Left renal pelvis (tissue), 4 donors: ENCODE measurements around the gene SFXN4. TPM values are rescaled to one million over a fixed set of nuclear protein-coding genes. Genes with fewer than 3 reads are reported as not detected.
A peak's percentile ranks its signal among the peaks of the same experiment; 100 is the strongest.
"Not testable (repeated sequence)": the region's sequence is repeated elsewhere in the genome, so short reads cannot be mapped to it uniquely, and the experiment has no call there.

Experiments used
- DNase-seq, 4 donors: peaks; one replicate each; pipeline ENCODE4 v3.0.0-alpha.2; 2013; ENCODE audit warnings: low read depth in 4 of 4, low spot score in 3 of 4
- polyA plus RNA-seq, 4 donors: library from polyadenylated mRNA; unstranded; fragments of 120-200 nt; gene quantifications; one replicate each; pipeline ENCODE4 v1.2.1, GENCODE V29; 2013; ENCODE audit not compliant: insufficient read length in 4 of 4

The SFXN4 gene
- polyA plus RNA-seq, 4 donors, result 14.7 to 31.1 (median 27.4) TPM

GRCh38 chr10:119190954-119191785 lies 25.7 kb upstream of the SFXN4 start:
- no peak for DNase-seq

- DNase-seq, result no peak
Measured at GRCh38 chr10:119190353-119190752, 24.8 kb upstream of the SFXN4 start.

- no peak for DNase-seq
Measured at GRCh38 chr10:119189811-119190282, 24.3 kb upstream of the SFXN4 start.

GRCh38 chr10:119183664-119184412 lies 18.3 kb upstream of the SFXN4 start:
- DNase-seq, result no peak

- not testable (repeated sequence) for DNase-seq
Measured at GRCh38 chr10:119180850-119181400, 15.4 kb upstream of the SFXN4 start.

- peak; percentile 79 to 86 (median 80) for DNase-seq
Measured at GRCh38 chr10:119178372-119179119, 13.0 kb upstream of the SFXN4 start, which contains the start of gene PRDX3. PRDX3 (minus strand) TSS chr10:119178812; CDS start chr10:119178790, 22 bp downstream.

DNA sequence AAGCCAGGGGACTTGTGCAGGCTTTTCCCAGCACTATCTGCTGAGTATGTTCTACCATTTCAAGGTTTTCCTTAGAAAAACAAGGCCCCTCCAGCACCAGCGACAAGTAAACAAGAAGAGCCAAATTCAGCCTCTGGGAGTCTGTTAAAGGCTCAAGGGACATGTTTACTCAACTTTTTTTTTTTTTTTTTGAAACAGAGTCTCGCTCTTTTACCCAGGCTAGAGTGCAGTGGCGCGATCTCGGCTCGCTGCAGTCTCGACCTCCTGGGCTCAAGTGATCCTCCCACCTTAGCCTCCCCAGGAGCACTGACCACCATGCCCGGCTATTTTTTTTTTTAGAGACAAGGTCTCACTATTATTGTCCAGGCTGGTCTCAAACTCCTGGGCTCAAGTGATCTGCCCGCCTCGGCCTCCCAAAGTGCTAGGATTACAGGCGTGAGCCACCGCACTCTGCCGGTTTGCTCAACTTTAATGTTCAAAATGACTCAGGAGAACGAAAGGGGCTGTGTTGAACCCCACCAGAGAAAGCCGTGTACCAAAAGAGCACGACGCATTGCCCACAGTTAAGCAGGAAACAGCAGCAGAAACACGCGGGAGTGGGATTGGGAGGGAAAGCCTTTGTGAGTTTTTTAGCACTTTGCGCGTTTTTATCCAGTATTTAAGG lies 12.3 kb upstream of the SFXN4 start:
- DNase-seq, result peak in 1 of 4 donors; percentile 14

- no peak for DNase-seq
Measured at GRCh38 chr10:119176166-119176565, 10.7 kb upstream of the SFXN4 start.

DNA sequence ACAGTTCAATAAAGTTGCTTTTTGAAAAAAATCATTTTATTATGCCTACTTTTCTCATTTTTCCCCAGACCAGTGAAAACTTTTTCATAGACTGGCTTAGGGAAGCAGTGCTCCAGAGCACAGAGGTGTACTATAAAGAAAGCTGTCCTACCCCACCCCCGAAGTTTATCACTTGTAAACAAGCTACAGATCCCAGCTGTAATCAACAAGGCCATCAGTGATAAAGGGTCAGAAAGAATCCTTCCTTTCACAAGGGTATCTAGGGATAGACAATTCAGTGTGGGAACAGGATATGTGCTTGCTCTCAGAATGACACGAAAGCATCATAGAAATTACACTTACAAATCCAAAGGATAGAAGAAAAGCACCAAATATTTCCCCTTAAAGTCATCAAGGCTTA lies 8.6 kb upstream of the SFXN4 start:
- DNase-seq, result no peak

DNA sequence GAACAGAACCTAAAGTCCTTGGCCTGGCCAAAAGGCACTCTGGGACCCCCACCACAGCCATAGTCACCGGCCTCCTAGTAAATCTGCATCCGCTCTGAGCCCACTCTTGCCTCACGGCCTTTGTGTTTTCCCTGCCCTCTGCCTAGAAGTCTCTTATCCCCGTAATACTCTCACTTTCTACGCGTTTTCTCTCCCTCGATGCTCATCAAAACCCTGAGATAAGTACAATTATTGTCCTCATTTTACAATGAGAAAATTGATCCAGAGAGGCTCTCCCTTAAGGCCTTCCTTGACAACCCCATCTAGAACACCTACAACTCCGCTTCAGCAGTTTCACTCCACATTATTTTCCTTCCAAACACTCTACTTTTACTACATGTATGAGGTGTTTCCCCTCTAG lies 1.5 kb upstream of the SFXN4 start:
- DNase-seq, result no peak

- DNase-seq, result no peak
Measured at GRCh38 chr10:119166564-119166963, 1.1 kb upstream of the SFXN4 start.

DNA sequence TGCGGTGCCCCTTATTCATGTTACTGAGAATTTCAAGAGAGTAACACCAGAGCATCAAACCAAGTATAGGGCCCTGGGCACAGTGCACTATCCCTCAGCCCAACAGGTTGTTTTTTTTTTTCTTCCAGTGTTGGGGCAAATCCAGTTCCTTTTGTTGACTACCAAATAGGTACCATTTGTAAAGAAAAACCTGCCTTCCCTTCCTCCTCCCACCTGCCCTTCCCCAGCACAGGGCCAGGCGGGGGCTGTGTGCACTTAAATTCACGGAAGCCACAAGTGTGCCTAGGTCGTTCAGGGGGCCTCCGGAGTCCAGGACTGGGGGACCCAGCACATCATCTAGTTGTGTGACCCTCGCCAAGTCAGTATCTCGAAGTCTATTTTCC lies 595 bp upstream of the SFXN4 start:
- DNase-seq, result no peak

- no peak for DNase-seq
Measured at GRCh38 chr10:119162452-119163092, 2.9 kb downstream of the SFXN4 start.

DNA sequence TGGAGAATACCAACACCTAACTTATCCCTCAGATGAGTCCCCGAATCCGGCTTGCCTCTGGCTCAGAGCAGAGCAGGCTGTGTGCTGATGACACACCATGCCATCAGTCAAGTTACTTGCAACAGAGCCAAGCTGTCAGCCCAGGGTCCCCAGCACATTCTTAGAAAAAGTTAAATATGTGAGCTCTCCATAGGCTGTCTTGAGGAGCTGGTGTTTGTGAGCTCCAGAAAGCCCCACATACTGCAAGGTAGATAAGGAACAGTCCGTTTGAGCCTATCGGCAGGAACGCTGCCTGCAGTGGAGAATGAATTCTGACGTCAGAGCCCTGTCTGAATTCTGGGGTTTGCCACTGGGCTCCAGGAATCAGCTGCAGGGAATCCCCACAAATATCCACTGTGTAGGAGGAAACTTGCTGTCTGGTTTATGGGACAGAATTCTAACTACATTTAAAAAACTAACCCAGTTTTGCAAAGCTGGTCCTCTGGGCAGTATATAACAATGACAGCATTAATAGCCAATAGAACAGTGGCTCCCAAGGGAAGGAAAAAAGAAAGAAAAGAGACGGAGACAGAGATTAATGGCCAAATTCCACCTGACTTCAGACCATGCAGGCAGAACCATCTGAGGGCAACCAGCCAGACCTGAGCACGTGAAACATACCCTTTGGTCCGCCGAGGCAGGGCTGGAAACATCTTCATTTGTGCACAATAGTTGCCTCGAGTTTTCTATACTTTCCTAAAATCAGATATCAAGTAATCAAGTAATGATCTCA lies 3.6 kb downstream of the SFXN4 start:
- DNase-seq, result no peak

DNA sequence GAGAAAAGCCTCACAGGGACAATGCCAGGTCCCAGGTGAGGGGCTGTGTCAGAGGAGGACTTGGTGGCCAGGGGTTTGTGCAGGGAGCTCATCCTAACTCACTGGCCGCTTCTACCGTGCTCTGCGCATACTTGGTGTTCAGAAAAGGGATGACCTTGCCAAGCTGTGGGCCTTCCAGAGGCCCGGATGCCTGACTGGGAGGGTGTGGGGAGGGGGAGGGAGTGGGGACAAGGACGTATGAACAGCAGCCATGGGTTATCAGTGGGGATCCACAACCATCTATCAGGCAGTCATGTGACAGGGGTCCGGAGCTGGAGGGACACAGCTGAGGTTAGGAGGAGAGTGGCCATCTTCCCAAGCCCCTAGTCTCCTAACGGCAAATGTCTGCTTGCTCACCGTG lies 6.2 kb downstream of the SFXN4 start:
- DNase-seq, result no peak

GRCh38 chr10:119153661-119154060 lies 11.9 kb downstream of the SFXN4 start:
- DNase-seq, result no peak

GRCh38 chr10:119153041-119153440 lies 12.5 kb downstream of the SFXN4 start:
- no peak for DNase-seq

- DNase-seq, result not testable (repeated sequence)
Measured at GRCh38 chr10:119151601-119152000, 13.9 kb downstream of the SFXN4 start.

- DNase-seq, result no peak
Measured at GRCh38 chr10:119149729-119150128, 15.8 kb downstream of the SFXN4 start.
